Fibroblast of lung (primary cell): ENCODE data around the gene LSM8. TPM values are rescaled to one million over a fixed set of nuclear protein-coding genes. Genes with fewer than 3 reads are reported as not detected.
"Not testable (repeated sequence)": the region's sequence is repeated elsewhere in the genome, so short reads cannot be mapped to it uniquely, and the experiment has no call there.

ENCODE experiments used
- DNase-seq, 2 donors: peaks; one replicate each; pipeline versions ENCODE4 v3.0.0 to v3.0.0-alpha.2; 2010; ENCODE audit warnings: low read depth in 2 of 2
- H2AFZ ChIP-seq: 2 replicates; pipeline ENCODE4 v1.5.1; 2012; ENCODE audit warnings: low read length, control low read depth, inconsistent platforms
- H3K27ac ChIP-seq: 2 replicates; pipeline ENCODE4 v1.5.1; 2011; ENCODE audit warnings: low read length, control low read depth; ENCODE audit not compliant: insufficient read depth
- H3K27me3 ChIP-seq: 2 replicates; pipeline ENCODE4 v1.5.1; 2011; ENCODE audit warnings: mild to moderate bottlenecking, low read length; ENCODE audit not compliant: control insufficient read depth, insufficient read depth
- H3K36me3 ChIP-seq: 2 replicates; pipeline ENCODE4 v1.5.1; 2011; ENCODE audit warnings: low read length; ENCODE audit not compliant: control insufficient read depth, insufficient read depth
- H3K4me1 ChIP-seq: 2 replicates; pipeline ENCODE4 v1.5.1; 2011; ENCODE audit warnings: low read length; ENCODE audit not compliant: control insufficient read depth, insufficient read depth; ENCODE audit errors: extremely low read depth
- H3K4me2 ChIP-seq: 2 replicates; pipeline ENCODE4 v1.5.1; 2011; ENCODE audit warnings: low read length, control low read depth; ENCODE audit not compliant: insufficient read depth; ENCODE audit errors: extremely low read depth
- H3K4me3 ChIP-seq, 4 experiments: fragments of 200-600 bp in 1 of 4; sonication (generic) in 1 of 4; replicated peaks in 1 of 4; 2 replicates each; pipeline ENCODE4 v1.5.1; 2011 to 2016; ENCODE audit warnings: low read length in 4 of 4, low read depth in 3 of 4, mild to moderate bottlenecking in 3 of 4, control low read depth in 2 of 4, inconsistent platforms in 1 of 4, mixed read lengths in 1 of 4; ENCODE audit not compliant: insufficient read depth in 1 of 4; ENCODE audit errors: control extremely low read depth in 1 of 4
- H3K79me2 ChIP-seq: 2 replicates; pipeline ENCODE4 v1.5.1; 2012; ENCODE audit warnings: mild to moderate bottlenecking, low read length, inconsistent platforms; ENCODE audit not compliant: control insufficient read depth, insufficient read depth
- H3K9ac ChIP-seq: 2 replicates; pipeline ENCODE4 v1.5.1; 2011; ENCODE audit warnings: mild to moderate bottlenecking, low read length, control low read depth; ENCODE audit not compliant: insufficient read depth
- H3K9me3 ChIP-seq: 2 replicates; pipeline ENCODE4 v1.5.1; 2012; ENCODE audit warnings: low read depth, low read length; ENCODE audit not compliant: control insufficient read depth, insufficient read depth
- H4K20me1 ChIP-seq: 2 replicates; pipeline ENCODE4 v1.5.1; 2011; ENCODE audit warnings: low read length; ENCODE audit not compliant: control insufficient read depth, insufficient read depth; ENCODE audit errors: extremely low read depth
- EZH2 ChIP-seq: IDR thresholded peaks from 2 replicates; pipeline ENCODE4 v1.5.1; 2012; ENCODE audit warnings: low read length, control low read depth, mild to moderate bottlenecking; ENCODE audit errors: missing control alignments
- polyA minus RNA-seq: library from RNA; depleted of rRNA, polyadenylated mRNA; stranded (reverse); fragments of >200 nt; gene quantifications from 2 replicates; pipeline ENCODE4 v1.2.3, GENCODE V29; 2011; ENCODE audit warnings: low replicate concordance
- polyA plus RNA-seq, 2 donors: library from polyadenylated mRNA; depleted of rRNA in 1 of 2; stranded (reverse) in 1 of 2; unstranded in 1 of 2; fragments of >200 nt; gene quantifications; 2 replicates each; pipeline ENCODE4 v1.2.1, GENCODE V29; 2011 to 2012; ENCODE audit warnings: missing spikeins in 1 of 2
- total RNA-seq: library from RNA; depleted of rRNA; stranded (reverse); fragments of >200 nt; gene quantifications from 2 replicates; pipeline ENCODE4 v1.2.1, GENCODE V29; 2014
- TF ChIP-seq, protein P1 (sequence below), 2 donors: IDR thresholded peaks in 1 of 2; conservative IDR thresholded peaks in 1 of 2; 1 replicate in 1 of 2; 2 replicates in 1 of 2; pipeline ENCODE4 v1.5.1; 2011 to 2012; ENCODE audit warnings: low read length in 2 of 2, control low read depth in 1 of 2, inconsistent platforms in 1 of 2, low read depth in 1 of 2, mild to moderate bottlenecking in 1 of 2

Gene LSM8
- total RNA-seq (36.8 and 39.5 TPM in 2 replicates), polyA plus RNA-seq (55.0 and 61.8 TPM in 2 replicates), polyA minus RNA-seq (16.6 and 25.4 TPM in 2 replicates)
- 24.7 and 28.4 TPM in 2 replicates for polyA plus RNA-seq (2012)

DNA sequence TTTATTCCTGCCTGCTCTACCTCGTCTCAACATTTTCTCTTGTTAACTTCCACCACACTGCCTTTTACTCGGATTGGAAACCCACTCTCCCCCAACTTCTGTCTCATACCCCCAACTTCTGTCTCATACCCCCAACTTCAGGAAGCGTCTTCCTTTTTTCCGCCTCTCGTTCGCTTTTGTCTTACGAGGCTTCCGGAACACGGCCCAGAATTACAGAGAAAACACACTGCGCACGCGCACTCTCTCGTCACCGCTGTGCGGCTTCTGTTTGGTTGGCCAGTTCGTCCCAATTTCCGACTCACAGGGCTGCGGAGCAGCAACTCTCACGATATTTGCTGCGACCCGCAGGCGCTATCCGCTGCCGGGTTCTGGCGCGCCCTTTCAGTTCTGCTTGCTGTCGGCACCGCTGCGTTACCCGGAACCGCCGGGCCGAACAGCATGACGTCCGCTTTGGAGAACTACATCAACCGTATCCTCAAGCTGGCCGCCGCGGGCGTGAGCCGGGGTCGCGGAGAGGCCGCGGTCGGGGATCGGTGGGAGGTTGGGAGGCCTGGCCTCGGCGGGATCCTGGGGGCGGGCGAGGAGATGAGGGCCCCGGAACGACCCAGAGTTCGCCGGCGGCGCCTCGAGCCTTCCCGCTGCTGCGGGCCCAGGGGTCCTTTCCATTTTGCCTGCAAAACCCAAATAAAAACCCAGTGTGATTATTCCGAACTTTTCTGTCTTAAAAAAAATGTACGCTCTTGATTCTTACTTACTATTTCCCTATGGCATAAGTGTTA lies at the start of gene LSM8:
Gene LSM8, plus strand, starts transcription at position 379 of the 779 bp plus-strand sequence. Its CDS starts 60 bp downstream, at position 439.
- Histone ChIP-seq H3K27me3 (no peaks in the 10 kb centered on the region), H3K79me2 (peaks cover 30% of the 10 kb centered on the region), H3K9me3 (no peaks in the 10 kb centered on the region), H3K4me1 (peaks cover 6% of the 10 kb centered on the region), H4K20me1 (no peaks in the 10 kb centered on the region), H3K4me3 (peak within 1 kb of the TSS; percentile 80 to 93 (median 85)), H3K27ac (peak within 1 kb of the TSS; percentile 96), H3K36me3 (no peaks in the 10 kb centered on the region), H3K9ac (peak within 1 kb of the TSS; percentile 94), H2AFZ (peak within 1 kb of the TSS; percentile 92), H3K4me2 (peak within 1 kb of the TSS; percentile 95)
- peak; percentile 96 to 99 for DNase-seq
- TF ChIP-seq, protein P1, sequence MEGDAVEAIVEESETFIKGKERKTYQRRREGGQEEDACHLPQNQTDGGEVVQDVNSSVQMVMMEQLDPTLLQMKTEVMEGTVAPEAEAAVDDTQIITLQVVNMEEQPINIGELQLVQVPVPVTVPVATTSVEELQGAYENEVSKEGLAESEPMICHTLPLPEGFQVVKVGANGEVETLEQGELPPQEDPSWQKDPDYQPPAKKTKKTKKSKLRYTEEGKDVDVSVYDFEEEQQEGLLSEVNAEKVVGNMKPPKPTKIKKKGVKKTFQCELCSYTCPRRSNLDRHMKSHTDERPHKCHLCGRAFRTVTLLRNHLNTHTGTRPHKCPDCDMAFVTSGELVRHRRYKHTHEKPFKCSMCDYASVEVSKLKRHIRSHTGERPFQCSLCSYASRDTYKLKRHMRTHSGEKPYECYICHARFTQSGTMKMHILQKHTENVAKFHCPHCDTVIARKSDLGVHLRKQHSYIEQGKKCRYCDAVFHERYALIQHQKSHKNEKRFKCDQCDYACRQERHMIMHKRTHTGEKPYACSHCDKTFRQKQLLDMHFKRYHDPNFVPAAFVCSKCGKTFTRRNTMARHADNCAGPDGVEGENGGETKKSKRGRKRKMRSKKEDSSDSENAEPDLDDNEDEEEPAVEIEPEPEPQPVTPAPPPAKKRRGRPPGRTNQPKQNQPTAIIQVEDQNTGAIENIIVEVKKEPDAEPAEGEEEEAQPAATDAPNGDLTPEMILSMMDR (conservative IDR thresholded peaks at IDR 0.05 in 1 of 2, IDR thresholded peaks at IDR 0.05 in 1 of 2; ENCODE audit: low read depth in 1 of 2, low read length in 2 of 2), result no peak
- no peak for TF ChIP-seq EZH2

DNA sequence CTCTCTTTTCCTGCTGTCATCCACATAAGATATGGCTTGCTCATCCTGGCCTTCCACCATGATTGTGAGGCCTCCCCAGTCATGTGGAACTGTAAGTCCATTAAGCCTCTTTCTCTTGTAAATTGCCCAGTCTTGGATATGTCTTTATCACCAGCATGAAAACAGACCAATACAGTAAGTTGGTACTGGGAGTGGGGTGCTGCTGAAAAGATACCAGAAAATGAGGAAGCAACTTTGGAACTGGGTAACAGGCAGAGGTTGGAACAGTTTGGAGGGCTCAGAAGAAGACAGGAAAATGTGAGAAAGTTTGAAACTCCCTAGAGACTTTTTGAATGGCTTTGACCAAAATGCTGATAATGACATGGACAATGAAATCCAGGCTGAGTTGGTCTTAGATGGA lies 49.5 kb upstream of the LSM8 start:
- not testable (repeated sequence) for H3K4me2 ChIP-seq, H3K4me3 ChIP-seq, H3K27me3 ChIP-seq, H4K20me1 ChIP-seq, H3K9ac ChIP-seq, H2AFZ ChIP-seq, DNase-seq, H3K27ac ChIP-seq, H3K9me3 ChIP-seq, H3K36me3 ChIP-seq, H3K79me2 ChIP-seq, H3K4me1 ChIP-seq

DNA sequence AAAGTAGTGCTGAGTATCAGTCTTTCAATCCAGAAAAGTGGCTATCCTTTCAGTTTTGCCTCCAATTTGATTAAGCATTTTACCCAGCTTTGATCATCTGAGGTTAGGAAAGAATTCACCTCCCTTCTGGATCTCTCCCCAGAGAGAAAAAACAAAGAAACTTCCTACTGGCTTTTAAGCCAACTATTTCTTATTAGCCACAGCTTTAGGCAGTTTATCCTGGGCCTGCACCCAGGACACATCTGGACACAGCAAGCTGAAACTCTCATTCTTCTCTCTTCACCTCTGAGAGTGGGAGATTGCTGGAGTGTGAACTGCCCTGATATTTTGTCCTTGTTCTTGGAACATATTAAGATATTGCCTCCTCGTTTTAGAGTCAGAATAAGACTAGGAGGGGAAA lies 43.5 kb upstream of the LSM8 start:
- H2AFZ ChIP-seq, result no peak overlapping the region
- H3K79me2 ChIP-seq, result no peaks in the 10 kb centered on the region
- H3K27me3 ChIP-seq, result no peaks in the 10 kb centered on the region
- H3K9ac ChIP-seq, result no peak overlapping the region
- DNase-seq, result peak in 1 of 2 donors; percentile 34
- no peaks in the 10 kb centered on the region for H3K36me3 ChIP-seq
- no peak overlapping the region for H3K4me2 ChIP-seq
- H4K20me1 ChIP-seq, result no peaks in the 10 kb centered on the region
- TF ChIP-seq, protein P1 (conservative IDR thresholded peaks at IDR 0.05 in 1 of 2, IDR thresholded peaks at IDR 0.05 in 1 of 2; ENCODE audit: low read depth in 1 of 2, low read length in 2 of 2), result no peak
- TF ChIP-seq EZH2, result no peak
- no peak overlapping the region for H3K4me3 ChIP-seq
- H3K27ac ChIP-seq, result no peak overlapping the region
- H3K4me1 ChIP-seq, result no peaks in the 10 kb centered on the region
- no peaks in the 10 kb centered on the region for H3K9me3 ChIP-seq
